OCI-LY3 (cell line): Measurements from ENCODE around the gene CSH2.
"Not testable (repeated sequence)": the region's sequence is repeated elsewhere in the genome, so short reads cannot be mapped to it uniquely, and the experiment has no call there.

Source experiments
- CTCF ChIP-seq: fragments of 200-600, 300-600 bp; sonication (generic); IDR thresholded peaks from 2 replicates; pipeline ENCODE4 v1.5.1; 2014; ENCODE audit warnings: antibody characterized with exemption, low read length, low read depth
- EZH2phosphoT487 ChIP-seq: fragments of 200-600 bp; shearing (Covaris generic); IDR thresholded peaks from 2 replicates; pipeline ENCODE4 v1.6.1; 2018; ENCODE audit warnings: antibody characterized with exemption, mixed run types, low read depth

GRCh38 chr17:63920050-63920449 is 46.6 kb upstream of the CSH2 start:
- not testable (repeated sequence) for TF ChIP-seq CTCF, EZH2phosphoT487
